PFSK-1 (cell line): Measurements from ENCODE around the gene LRRC27.

ENCODE experiments used
- POLR2AphosphoS5 ChIP-seq: IDR thresholded peaks from 2 replicates; pipeline ENCODE4 v1.6.1; 2012; ENCODE audit warnings: low read depth, mild to moderate bottlenecking, control low read depth, low read length, moderate library complexity
- REST ChIP-seq, 2 experiments: IDR thresholded peaks; 2 replicates each; pipeline versions ENCODE4 v1.6.1 to v1.8.0; 2011 to 2012; ENCODE audit warnings: low read depth in 2 of 2, low read length in 2 of 2, control low read depth in 1 of 2, inconsistent platforms in 1 of 2, mild to moderate bottlenecking in 1 of 2, moderate library complexity in 1 of 2; ENCODE audit not compliant: insufficient read depth in 1 of 2
- SIN3A ChIP-seq: IDR thresholded peaks from 2 replicates; pipeline ENCODE4 v1.6.1; 2012; ENCODE audit warnings: mild to moderate bottlenecking, low read length, moderate library complexity, borderline replicate concordance; ENCODE audit not compliant: insufficient read depth
- TAF1 ChIP-seq: IDR thresholded peaks from 2 replicates; pipeline ENCODE4 v1.6.1; 2012; ENCODE audit warnings: low read length, control low read depth, borderline replicate concordance; ENCODE audit not compliant: insufficient read depth

GRCh38 chr10:132292287-132293200, 39.4 kb upstream of the LRRC27 start:
- no peak for TF ChIP-seq SIN3A
- no peak for TF ChIP-seq REST (IDR thresholded peaks at IDR 0.05; ENCODE audit: insufficient read depth in 1 of 2, low read depth in 2 of 2, low read length in 2 of 2)
- no peak for TF ChIP-seq TAF1
- TF ChIP-seq POLR2AphosphoS5: no peak
